HTERT RPE-1 (cell line): ENCODE data around the gene L1TD1.
"Not testable (repeated sequence)": the region's sequence is repeated elsewhere in the genome, so short reads cannot be mapped to it uniquely, and the experiment has no call there.

Experiments
- in situ Hi-C: fragments of 300-500 bp; cut with MboI; formaldehyde crosslinking; loops from 4 replicates; pipeline ENCODE4 v1.14.3; 2020; ENCODE audit warnings: low sequenced_read_pairs

The L1TD1 gene

GRCh38 chr1:62233926-62234450 is 39.3 kb downstream of the L1TD1 start:
- in situ Hi-C loops, result no loop called here

GRCh38 chr1:62234688-62235087 is 40.0 kb downstream of the L1TD1 start:
- in situ Hi-C loops, result no loop called here

- in situ Hi-C loops, result no loop called here
Measured at GRCh38 chr1:62235576-62235975, 40.9 kb downstream of the L1TD1 start.

- in situ Hi-C loops, result no loop called here
Measured at GRCh38 chr1:62237361-62237760, 42.7 kb downstream of the L1TD1 start.

GRCh38 chr1:62237950-62238374 is 43.3 kb downstream of the L1TD1 start:
- in situ Hi-C loops, result no loop called here

- in situ Hi-C loops, result no loop called here
Measured at GRCh38 chr1:62238507-62238906, 43.9 kb downstream of the L1TD1 start.

- in situ Hi-C loops, result not testable (repeated sequence)
Measured at GRCh38 chr1:62239652-62240403, 45.2 kb downstream of the L1TD1 start.

- in situ Hi-C loops, result no loop called here
Measured at GRCh38 chr1:62240651-62241370, 46.2 kb downstream of the L1TD1 start.

GRCh38 chr1:62241371-62242131 is 46.9 kb downstream of the L1TD1 start:
- in situ Hi-C loops, result no loop called here

- in situ Hi-C loops, result not testable (repeated sequence)
Measured at GRCh38 chr1:62244380-62244779, 49.7 kb downstream of the L1TD1 start.

GRCh38 chr1:62245201-62245600 is 50.6 kb downstream of the L1TD1 start:
- in situ Hi-C loops, result no loop called here

GRCh38 chr1:62247391-62248168 is 52.9 kb downstream of the L1TD1 start:
- in situ Hi-C loops, result no loop called here

- in situ Hi-C loops, result no loop called here
Measured at GRCh38 chr1:62250126-62250726, 55.6 kb downstream of the L1TD1 start.

GRCh38 chr1:62259551-62259950 is 64.9 kb downstream of the L1TD1 start:
- in situ Hi-C loops, result no loop called here

- in situ Hi-C loops, result no loop called here
Measured at GRCh38 chr1:62260688-62261087, 66.0 kb downstream of the L1TD1 start.
